ENCODE results near the gene RIC8A.

DNA sequence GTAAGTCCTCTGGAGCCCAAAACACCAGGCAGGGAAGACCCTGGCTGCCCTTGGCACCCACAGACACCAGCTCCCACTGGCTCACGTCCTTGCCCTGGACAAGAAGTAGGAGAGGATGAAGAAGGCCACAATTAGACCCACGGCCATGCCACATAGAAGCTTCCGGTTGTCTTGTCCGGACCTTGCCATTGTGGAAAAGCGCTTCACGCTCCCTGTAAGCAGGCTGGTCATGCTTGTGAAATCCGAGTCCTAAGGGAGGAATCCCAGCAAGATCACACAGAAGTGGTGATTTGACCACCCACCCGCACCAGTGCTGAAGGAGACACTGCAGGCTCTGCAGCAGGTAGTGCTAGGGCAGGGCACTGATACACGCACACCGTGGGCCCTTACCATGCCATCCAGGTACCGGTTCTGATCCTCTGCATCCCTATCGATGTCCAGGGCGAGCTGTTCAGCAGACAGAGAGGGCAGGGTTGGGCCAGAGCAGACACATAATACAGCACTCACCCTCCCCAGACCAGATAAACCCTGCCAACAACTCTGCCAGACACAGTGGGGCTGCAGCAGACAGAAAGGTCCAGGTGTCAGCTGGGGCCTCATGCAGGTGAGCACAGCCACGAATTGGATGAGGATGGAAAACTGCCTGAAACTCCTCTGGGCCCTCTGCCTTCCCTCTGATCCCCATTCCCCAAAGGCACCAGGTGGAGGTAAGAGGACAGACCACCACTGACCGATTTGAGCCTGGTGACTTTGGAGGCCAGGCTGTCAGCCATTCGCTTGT lies 2.1 kb upstream of the RIC8A start:
- no peak for TF ChIP-seq MZF1 (CRISPR knock-in tag; IDR thresholded peaks at IDR 0.05; ENCODE audit: borderline replicate concordance)
- TF ChIP-seq, protein P1, sequence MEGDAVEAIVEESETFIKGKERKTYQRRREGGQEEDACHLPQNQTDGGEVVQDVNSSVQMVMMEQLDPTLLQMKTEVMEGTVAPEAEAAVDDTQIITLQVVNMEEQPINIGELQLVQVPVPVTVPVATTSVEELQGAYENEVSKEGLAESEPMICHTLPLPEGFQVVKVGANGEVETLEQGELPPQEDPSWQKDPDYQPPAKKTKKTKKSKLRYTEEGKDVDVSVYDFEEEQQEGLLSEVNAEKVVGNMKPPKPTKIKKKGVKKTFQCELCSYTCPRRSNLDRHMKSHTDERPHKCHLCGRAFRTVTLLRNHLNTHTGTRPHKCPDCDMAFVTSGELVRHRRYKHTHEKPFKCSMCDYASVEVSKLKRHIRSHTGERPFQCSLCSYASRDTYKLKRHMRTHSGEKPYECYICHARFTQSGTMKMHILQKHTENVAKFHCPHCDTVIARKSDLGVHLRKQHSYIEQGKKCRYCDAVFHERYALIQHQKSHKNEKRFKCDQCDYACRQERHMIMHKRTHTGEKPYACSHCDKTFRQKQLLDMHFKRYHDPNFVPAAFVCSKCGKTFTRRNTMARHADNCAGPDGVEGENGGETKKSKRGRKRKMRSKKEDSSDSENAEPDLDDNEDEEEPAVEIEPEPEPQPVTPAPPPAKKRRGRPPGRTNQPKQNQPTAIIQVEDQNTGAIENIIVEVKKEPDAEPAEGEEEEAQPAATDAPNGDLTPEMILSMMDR (CRISPR knock-in tag; IDR thresholded peaks at IDR 0.05) = no peak
